Fibroblast of skin of left biceps (primary cell): ENCODE results near the gene BMP10.

Experiments
- DNase-seq, 2 experiments: peaks; one replicate each; pipeline ENCODE4 v3.0.0-alpha.2; 2013; ENCODE audit warnings: low read depth in 2 of 2

BMP10 gene

DNA sequence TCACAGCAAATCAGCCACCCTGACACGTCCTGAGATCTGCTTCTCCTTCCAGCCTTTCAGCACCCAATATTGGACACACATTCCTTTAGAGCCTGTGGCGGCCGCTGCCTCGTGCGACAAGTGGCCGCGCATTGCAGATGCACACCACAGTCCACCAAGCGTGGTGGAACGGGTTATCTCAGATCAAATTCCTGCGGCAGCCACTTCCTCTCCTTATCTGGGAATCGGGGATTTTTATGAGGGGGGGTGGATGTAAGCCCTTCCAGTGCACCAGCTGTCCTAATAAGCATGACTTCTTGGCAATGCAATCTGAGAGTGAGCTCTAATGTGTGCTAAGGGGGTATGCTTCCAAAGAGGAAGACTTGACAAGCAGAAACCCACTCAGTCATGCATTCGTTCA, 18.3 kb upstream of the BMP10 start:
- no peak for DNase-seq

DNA sequence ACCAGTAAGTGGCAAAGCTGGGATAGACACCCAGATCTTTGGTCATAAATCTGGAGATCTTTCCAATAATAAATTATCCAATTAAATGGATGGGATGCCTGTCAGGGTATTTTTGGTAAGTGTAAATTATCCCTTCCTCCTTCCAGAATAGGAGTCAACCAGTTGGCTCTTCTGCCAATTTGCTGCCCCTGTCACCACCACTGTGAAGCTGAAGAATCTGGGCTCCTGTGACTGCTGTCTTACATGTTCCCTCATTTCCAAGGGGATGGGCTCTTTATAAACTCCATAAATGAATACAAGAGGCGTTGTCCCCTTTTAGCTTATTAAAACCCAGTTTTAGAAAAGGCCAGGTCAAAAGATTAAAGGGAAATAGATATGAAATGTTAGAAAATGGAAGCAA, 17.8 kb upstream of the BMP10 start:
- DNase-seq, result no peak

GRCh38 chr2:68888038-68888704, 17.0 kb upstream of the BMP10 start:
- DNase-seq, result no peak

DNA sequence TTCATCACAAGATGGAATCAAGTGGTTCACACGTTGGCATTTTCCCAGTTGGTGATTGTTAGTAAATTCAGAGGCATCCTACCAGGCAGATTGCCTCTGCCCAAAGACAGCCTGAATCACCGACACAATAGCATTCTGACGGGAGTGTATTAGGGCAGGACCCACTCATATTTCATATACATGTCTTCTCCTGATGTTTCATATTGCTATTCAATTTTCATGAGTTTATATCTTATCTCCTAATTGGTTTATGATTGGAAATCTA, 14.5 kb upstream of the BMP10 start:
- DNase-seq, result no peak

DNA sequence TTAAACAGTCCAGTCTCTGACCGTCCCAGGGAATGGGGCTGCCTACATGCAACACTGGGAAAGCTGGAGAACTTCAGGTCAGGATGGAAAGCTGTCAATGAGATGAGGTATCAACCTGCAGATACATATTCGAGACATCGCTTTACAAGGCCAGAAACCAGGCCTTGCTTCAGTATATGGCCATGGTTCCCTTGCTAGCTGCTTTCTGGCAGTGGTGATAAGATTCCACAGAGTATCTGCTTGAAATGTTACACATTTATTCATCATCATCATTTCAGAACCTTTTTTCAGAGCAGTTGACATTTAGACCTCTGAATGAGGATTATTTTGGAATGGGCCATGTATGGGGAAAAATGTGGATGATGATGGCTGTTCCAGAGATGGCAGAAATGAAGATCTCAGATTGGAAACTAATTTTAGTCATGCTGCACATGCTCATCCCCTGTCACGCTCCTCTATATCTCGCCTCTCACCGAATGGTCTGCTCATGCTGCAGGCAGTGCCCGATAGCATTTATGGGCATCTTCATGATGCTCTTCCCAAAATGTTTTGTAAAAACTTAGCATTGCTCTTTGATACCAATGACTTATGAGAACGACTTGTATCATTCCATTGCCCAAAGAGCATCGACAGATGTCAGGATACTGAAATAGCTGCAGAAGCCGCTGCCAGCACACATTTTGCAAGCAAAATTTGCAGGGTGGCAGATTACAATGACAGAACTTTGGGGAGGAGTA, 14.0 kb upstream of the BMP10 start:
- no peak for DNase-seq

DNA sequence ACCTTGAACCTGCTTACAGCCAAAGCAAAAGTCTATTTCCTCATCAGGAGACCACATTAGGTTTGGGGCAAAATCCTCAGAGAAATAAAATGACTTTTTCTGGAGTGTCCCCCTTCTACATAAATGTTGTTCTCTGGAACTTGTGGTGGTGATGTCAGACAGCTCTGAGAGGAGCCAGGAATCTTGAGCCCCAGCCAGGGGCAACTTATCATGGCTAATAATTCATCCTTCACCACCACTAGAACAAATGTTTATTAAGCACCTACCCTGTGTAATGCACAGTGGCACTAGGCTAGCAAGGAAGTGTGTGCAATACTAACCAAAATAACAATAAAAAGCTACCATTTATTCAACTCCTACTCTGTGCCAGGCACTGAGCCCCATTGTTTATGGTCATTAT, 9.0 kb upstream of the BMP10 start:
- no peak for DNase-seq

- no peak for DNase-seq
Observed at GRCh38 chr2:68879296-68879695, 8.1 kb upstream of the BMP10 start.

- no peak for DNase-seq
Observed at GRCh38 chr2:68878753-68879152, 7.6 kb upstream of the BMP10 start.

GRCh38 chr2:68878071-68878711, 7.0 kb upstream of the BMP10 start:
- DNase-seq, result no peak

GRCh38 chr2:68877079-68877772, 6.0 kb upstream of the BMP10 start:
- no peak for DNase-seq

GRCh38 chr2:68870215-68870614, 982 bp downstream of the BMP10 start:
- DNase-seq, result no peak

DNA sequence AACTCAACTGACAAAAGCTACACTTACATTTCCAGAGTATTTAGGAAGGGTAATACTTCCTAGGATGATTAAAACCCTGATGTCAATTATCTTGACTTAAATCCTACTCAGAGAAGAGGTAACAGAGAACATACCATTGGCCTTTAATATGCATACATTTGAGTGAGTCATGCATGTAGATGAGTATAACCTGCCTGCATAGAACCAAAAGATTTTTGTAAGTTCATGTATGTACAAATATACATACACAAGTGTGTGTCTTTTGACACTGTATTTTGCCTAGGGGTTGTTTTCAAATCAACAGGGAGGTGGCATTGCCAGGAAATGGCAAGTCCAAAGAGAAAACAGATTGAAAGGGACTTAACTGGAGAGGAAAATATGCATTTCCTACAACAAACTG, 6.1 kb downstream of the BMP10 start:
- DNase-seq, result no peak

DNA sequence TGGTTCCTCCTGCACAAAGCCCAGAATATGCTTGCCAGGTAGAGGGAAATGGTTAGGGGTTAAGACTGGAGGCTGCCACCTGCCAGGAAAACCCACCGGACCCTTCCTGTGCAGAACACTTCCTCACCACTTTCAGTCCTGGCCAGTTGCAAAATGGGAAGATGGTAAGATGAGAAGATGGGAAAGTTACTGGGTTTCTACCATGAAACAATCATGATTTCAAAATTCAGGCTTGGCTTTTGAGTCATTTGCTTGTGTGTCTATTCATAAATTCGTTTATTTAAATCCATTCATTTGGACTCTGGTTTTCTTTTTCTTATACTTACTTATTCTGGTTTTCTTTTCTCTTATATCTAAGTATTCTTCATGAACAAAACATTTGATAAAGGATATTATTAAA, 7.2 kb downstream of the BMP10 start:
- no peak for DNase-seq

GRCh38 chr2:68862889-68863288, 8.3 kb downstream of the BMP10 start:
- DNase-seq, result no peak

DNA sequence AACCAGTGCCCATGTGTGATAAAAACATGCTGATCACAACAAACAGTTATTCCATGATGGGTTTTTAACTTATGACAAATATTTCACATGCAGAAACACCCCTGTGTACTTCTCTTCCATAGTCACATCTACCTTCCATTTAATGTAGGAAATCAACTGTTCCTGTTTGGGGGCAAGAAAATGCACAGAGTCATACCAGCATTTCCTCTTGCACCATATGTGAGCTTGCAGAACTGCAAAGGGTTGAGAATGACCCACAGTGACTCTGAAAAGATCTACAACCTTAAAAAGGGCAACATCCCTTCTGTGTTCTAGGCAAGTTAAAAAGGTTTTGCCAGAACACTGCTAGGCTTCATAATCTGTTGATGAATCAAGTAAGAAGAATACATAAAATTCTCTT, 9.9 kb downstream of the BMP10 start:
- DNase-seq, result no peak

DNA sequence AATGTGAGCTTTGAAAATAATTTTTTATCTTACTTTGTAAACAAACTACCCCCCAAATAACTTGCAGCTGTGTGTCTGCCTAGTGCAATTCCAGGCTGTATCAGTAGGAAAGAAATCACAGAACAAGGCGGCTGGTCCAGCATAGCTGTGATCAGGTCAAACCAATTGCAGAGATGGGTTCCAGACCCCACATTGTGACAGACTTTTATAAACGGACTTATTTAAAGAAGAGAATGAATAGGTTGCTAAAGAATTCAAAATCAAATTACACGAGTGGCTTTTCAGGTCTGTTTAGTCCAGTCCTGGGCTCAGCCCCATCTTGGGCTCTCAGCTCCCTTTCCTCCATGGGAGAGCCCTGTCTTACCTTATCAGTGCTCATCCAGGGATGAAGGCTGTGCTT, 11.1 kb downstream of the BMP10 start:
- DNase-seq, result no peak

- DNase-seq, result no peak
Observed at GRCh38 chr2:68857855-68858456, 13.2 kb downstream of the BMP10 start.

DNA sequence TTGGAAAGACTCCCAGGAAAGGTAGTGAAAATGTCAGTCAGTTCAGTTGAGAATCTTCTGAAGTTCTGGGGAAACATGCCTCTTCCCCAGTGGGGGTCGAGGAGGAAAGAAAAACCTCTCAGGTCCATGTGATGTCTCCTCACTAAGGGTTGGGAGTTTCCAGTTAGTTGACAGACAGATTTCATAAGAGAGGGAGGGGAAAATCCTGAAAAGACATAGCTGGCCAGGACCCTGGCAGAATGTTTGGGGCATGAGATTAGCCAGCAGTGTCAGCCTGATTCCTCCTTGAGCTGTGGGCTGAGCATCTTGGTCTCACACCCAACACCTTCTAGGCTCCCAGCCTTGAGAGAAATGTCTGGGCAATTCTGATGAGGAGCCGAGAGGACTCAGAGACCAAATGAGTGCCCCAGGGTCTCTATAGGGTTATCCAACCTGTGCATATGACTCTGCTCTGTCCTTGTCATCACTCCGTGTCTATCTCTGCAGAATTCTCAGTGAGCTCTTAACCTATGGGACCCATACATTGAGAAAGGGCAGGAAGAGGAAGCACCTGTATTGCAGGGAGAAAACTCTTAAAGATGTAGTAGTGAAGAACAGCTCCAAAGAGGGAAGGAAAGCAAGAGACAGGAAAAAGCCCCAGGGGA, 13.9 kb downstream of the BMP10 start:
- DNase-seq, result no peak

DNA sequence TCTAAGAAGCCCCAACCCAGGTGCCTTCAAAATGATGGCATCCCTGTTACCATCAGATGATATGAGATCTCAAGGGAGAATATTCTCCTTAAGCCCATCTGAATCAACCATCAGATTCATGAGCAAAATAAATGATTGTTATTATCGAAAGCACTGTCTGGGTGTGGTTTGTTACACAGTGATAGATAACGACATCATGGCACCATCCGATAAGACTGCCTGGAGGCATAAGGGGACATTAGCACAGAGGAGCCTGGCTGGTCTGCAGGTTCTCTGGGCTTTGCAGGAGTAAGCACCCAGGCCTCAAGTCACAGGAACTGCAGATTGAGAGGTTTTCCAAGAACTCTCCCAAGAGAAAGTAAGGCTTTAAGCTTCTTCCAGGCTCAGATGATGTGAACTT, 15.6 kb downstream of the BMP10 start:
- no peak for DNase-seq

- no peak for DNase-seq
Observed at GRCh38 chr2:68854476-68854875, 16.7 kb downstream of the BMP10 start.

GRCh38 chr2:68853915-68854314, 17.3 kb downstream of the BMP10 start:
- no peak for DNase-seq

GRCh38 chr2:68853035-68853434, 18.2 kb downstream of the BMP10 start:
- no peak for DNase-seq
